ENCODE data around the gene SCARB2. TPM values are rescaled to one million over a fixed set of nuclear protein-coding genes. Genes with fewer than 3 reads are reported as not detected.

Gene SCARB2
- total RNA-seq, 1 experiment from 2014 or later, result 37.6 TPM

DNA sequence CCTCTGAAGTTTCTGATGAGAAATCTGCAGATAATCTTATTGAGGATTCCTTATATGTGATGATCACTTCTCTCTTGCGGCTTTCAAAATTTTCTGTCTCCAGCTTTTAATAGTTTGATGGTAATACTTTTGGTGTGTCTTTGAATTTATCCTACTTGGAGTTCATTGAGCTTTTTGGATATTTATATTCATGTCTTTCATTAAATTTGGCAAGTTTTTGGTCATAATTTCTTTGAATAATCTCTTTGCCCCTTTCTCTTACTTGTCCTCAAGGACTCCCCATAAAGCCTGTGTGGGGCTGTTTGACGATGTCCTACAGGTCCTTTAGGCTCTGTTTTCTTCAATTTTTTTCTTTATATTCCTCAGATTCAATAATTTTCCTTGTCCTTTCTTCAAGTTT is 26.6 kb upstream of the SCARB2 start:
- CTCF ChIA-PET, result no interaction called here
- no peaks in the 10 kb centered on the region for H3K36me3 ChIP-seq (ENCODE audit: low read depth)
- DNase-seq, result no peak
- H3K4me2 ChIP-seq, result no peak overlapping the region
- TF ChIP-seq, protein P1, sequence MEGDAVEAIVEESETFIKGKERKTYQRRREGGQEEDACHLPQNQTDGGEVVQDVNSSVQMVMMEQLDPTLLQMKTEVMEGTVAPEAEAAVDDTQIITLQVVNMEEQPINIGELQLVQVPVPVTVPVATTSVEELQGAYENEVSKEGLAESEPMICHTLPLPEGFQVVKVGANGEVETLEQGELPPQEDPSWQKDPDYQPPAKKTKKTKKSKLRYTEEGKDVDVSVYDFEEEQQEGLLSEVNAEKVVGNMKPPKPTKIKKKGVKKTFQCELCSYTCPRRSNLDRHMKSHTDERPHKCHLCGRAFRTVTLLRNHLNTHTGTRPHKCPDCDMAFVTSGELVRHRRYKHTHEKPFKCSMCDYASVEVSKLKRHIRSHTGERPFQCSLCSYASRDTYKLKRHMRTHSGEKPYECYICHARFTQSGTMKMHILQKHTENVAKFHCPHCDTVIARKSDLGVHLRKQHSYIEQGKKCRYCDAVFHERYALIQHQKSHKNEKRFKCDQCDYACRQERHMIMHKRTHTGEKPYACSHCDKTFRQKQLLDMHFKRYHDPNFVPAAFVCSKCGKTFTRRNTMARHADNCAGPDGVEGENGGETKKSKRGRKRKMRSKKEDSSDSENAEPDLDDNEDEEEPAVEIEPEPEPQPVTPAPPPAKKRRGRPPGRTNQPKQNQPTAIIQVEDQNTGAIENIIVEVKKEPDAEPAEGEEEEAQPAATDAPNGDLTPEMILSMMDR (conservative IDR thresholded peaks at IDR 0.05), result no peak
- TF ChIP-seq EZH2 (IDR thresholded peaks at IDR 0.05; ENCODE audit: low read depth), result no peak
- peaks cover 15% of the 10 kb centered on the region for H3K4me1 ChIP-seq (replicated peaks; ENCODE audit: insufficient read depth)
- H3K9me3 ChIP-seq (ENCODE audit: insufficient read depth, low read depth), result no peaks in the 10 kb centered on the region; the same call in 1 of the 2 replicates
- intact Hi-C loops (cut with micrococcal nuclease; ENCODE audit: unreplicated experiment), result no loop called here
- H3K4me3 ChIP-seq, result no peak overlapping the region
- H3K27me3 ChIP-seq (ENCODE audit: insufficient read depth, low read depth), result no peaks in the 10 kb centered on the region
- H3K9me2 ChIP-seq (ENCODE audit: insufficient read depth), result no peaks in the 10 kb centered on the region
- H3K79me2 ChIP-seq (ENCODE audit: low read depth), result no peaks in the 10 kb centered on the region
- BruUV-seq (replicated peaks), result no TSS peak
- no peak overlapping the region for H2AFZ ChIP-seq
- H3K27ac ChIP-seq, result no peak overlapping the region
- no peaks in the 10 kb centered on the region for H4K20me1 ChIP-seq (ENCODE audit: insufficient read depth)
- H3F3A ChIP-seq (ENCODE audit: insufficient read depth, low read depth), result peaks cover 11% of the 10 kb centered on the region; the same call in 1 of the 2 replicates
- POLR2A ChIA-PET (ENCODE audit: unreplicated experiment), result no interaction called here

DNA sequence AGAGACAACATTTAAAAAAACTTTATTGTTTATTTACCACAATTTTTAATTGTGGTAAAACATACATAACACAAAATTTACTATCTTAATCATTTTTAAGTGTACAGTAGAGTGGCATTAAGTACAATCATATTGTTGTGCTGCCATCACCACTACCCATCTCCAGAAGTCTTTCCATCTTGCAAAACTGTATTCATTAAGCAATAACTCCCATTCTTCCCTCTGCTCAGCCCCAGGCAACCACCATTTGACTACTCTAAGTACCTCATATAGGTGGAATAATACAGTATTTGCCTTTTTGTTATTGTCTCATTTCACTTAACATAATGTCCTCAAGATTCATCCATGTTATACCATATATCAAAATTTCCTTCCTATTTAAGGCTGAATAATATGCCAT is 25.1 kb upstream of the SCARB2 start:
- Histone ChIP-seq H3K4me3 (no peak overlapping the region), H3K79me2 (ENCODE audit: low read depth) (no peaks in the 10 kb centered on the region), H3K36me3 (ENCODE audit: low read depth) (no peaks in the 10 kb centered on the region), H4K20me1 (ENCODE audit: insufficient read depth) (no peaks in the 10 kb centered on the region), H3F3A (ENCODE audit: insufficient read depth, low read depth) (peaks cover 11% of the 10 kb centered on the region; the same call in 1 of the 2 replicates), H3K27me3 (ENCODE audit: insufficient read depth, low read depth) (no peaks in the 10 kb centered on the region), H3K27ac (no peak overlapping the region), H3K9me2 (ENCODE audit: insufficient read depth) (no peaks in the 10 kb centered on the region), H3K4me2 (no peak overlapping the region), H3K9me3 (ENCODE audit: insufficient read depth, low read depth) (no peaks in the 10 kb centered on the region; the same call in 1 of the 2 replicates), H3K4me1 (replicated peaks; ENCODE audit: insufficient read depth) (peaks cover 22% of the 10 kb centered on the region), H2AFZ (no peak overlapping the region)
- BruUV-seq (replicated peaks), result no TSS peak
- POLR2A ChIA-PET (ENCODE audit: unreplicated experiment), result no interaction called here
- intact Hi-C loops (cut with micrococcal nuclease; ENCODE audit: unreplicated experiment), result no loop called here
- no peak for DNase-seq
- TF ChIP-seq, protein P1 (conservative IDR thresholded peaks at IDR 0.05), result no peak
- TF ChIP-seq EZH2 (IDR thresholded peaks at IDR 0.05; ENCODE audit: low read depth), result no peak
- CTCF ChIA-PET, result no interaction called here

DNA sequence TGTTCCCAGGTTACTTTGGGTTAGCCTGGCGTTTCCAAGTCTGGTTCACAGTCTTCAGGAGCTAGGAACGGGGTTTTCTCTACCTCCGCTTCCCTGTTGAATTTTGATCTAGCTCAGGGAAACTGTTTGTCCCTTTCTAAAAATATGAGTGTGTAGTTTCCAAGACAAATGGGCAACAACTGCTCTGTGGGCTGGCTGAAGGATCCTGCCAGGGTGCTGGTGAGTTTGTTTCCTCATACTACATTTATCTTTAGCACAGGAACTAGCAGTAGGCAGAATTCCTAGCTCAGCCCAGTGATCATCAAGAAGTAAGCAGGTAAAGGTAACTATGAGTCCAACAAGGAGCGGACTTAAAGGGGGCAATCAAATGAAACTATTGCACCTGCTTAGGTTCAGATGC is 24.6 kb upstream of the SCARB2 start:
- Histone ChIP-seq H3K9me2 (ENCODE audit: insufficient read depth) (no peaks in the 10 kb centered on the region), H3K4me3 (no peak overlapping the region), H3K79me2 (ENCODE audit: low read depth) (no peaks in the 10 kb centered on the region), H3K4me2 (no peak overlapping the region), H3K36me3 (ENCODE audit: low read depth) (no peaks in the 10 kb centered on the region), H4K20me1 (ENCODE audit: insufficient read depth) (no peaks in the 10 kb centered on the region), H2AFZ (no peak overlapping the region), H3K4me1 (replicated peaks; ENCODE audit: insufficient read depth) (peaks cover 23% of the 10 kb centered on the region), H3K9me3 (ENCODE audit: insufficient read depth, low read depth) (no peaks in the 10 kb centered on the region; the same call in 1 of the 2 replicates), H3F3A (ENCODE audit: insufficient read depth, low read depth) (peaks cover 11% of the 10 kb centered on the region; the same call in 1 of the 2 replicates), H3K27ac (no peak overlapping the region), H3K27me3 (ENCODE audit: insufficient read depth, low read depth) (no peaks in the 10 kb centered on the region)
- POLR2A ChIA-PET (ENCODE audit: unreplicated experiment), result no interaction called here
- TF ChIP-seq, protein P1 (conservative IDR thresholded peaks at IDR 0.05), result no peak
- TF ChIP-seq EZH2 (IDR thresholded peaks at IDR 0.05; ENCODE audit: low read depth), result no peak
- intact Hi-C loops (cut with micrococcal nuclease; ENCODE audit: unreplicated experiment), result no loop called here
- no peak for DNase-seq
- no TSS peak for BruUV-seq (replicated peaks)
- CTCF ChIA-PET, result no interaction called here

Measured in PC-9 (cell line).